Brain microvascular endothelial cell (primary cell): ENCODE results near the gene DENND4A.

Experiments
- DNase-seq: peaks from one replicate; pipeline ENCODE4 v3.0.0-alpha.2; 2020
- H3K27ac ChIP-seq: fragments of 250-450 bp; sonication (Bioruptor Pico); 2 replicates; pipeline ENCODE4 v1.5.1; 2020; ENCODE audit warnings: mild to moderate bottlenecking, moderate library complexity
- H3K27me3 ChIP-seq: fragments of 250-450 bp; sonication (Bioruptor Pico); replicated peaks from 2 replicates; pipeline ENCODE4 v1.5.1; 2020; ENCODE audit warnings: mild to moderate bottlenecking
- H3K36me3 ChIP-seq: fragments of 250-450 bp; sonication (Bioruptor Pico); replicated peaks from 2 replicates; pipeline ENCODE4 v1.5.1; 2020; ENCODE audit warnings: mild to moderate bottlenecking
- H3K4me3 ChIP-seq: 2 replicates; pipeline ENCODE4 v1.5.1; 2011; ENCODE audit warnings: low read depth, mild to moderate bottlenecking, control low read depth, low read length, moderate library complexity
- CTCF ChIP-seq: IDR thresholded peaks from 2 replicates; pipeline ENCODE4 v1.5.1; 2011; ENCODE audit warnings: low read depth, mild to moderate bottlenecking, moderate library complexity, low read length, control low read depth, inconsistent platforms; ENCODE audit errors: missing control alignments
- in situ Hi-C: cut with HindIII; loops from 2 replicates; pipeline ENCODE4 v1.10.0; 2017; ENCODE audit warnings: low sequenced_read_pairs, low pct_ligation_motif_present

DENND4A gene

GRCh38 chr15:65645392-65645791 is 146.7 kb downstream of the DENND4A start:
- in situ Hi-C loops: loop anchor here (25.0 kb wide), 1 partner anchor 217 kb away; the partner anchor contains the start of gene RAB11A

GRCh38 chr15:65644282-65644681 is 147.8 kb downstream of the DENND4A start:
- no peak overlapping the region for H3K4me3 ChIP-seq
- in situ Hi-C loops: loop anchor here (25.0 kb wide), 1 partner anchor 218 kb away; the partner anchor contains the start of gene RAB11A
- H3K27me3 ChIP-seq: no peaks in the 10 kb centered on the region

More at GRCh38 chr15:65645392-65645791, 146.7 kb downstream of the DENND4A start:
- Histone ChIP-seq H3K4me3 (no peak overlapping the region), H3K27me3 (no peaks in the 10 kb centered on the region), H3K27ac (no peak overlapping the region), H3K36me3 (no peaks in the 10 kb centered on the region)
- TF ChIP-seq CTCF: no peak
- DNase-seq: no peak

GRCh38 chr15:65642594-65642993 is 149.5 kb downstream of the DENND4A start:
- Histone ChIP-seq H3K27me3 (no peaks in the 10 kb centered on the region), H3K4me3 (no peak overlapping the region), H3K36me3 (no peaks in the 10 kb centered on the region), H3K27ac (no peak overlapping the region)
- DNase-seq: no peak
- in situ Hi-C loops: loop anchor here (25.0 kb wide), 1 partner anchor 220 kb away; the partner anchor contains the start of gene RAB11A
- no peak for TF ChIP-seq CTCF

More at GRCh38 chr15:65644282-65644681, 147.8 kb downstream of the DENND4A start:
- DNase-seq: no peak
- Histone ChIP-seq H3K36me3 (no peaks in the 10 kb centered on the region), H3K27ac (no peak overlapping the region)
- TF ChIP-seq CTCF: no peak

- H3K4me3 ChIP-seq: no peak overlapping the region
- no peak for TF ChIP-seq CTCF
- H3K27ac ChIP-seq: no peak overlapping the region
- H3K27me3 ChIP-seq: no peaks in the 10 kb centered on the region
- H3K36me3 ChIP-seq: no peaks in the 10 kb centered on the region
- in situ Hi-C loops: loop anchor here (25.0 kb wide), 1 partner anchor 220 kb away; the partner anchor contains the start of gene RAB11A
- DNase-seq: no peak
Observed at GRCh38 chr15:65641768-65642475, 150.2 kb downstream of the DENND4A start.

GRCh38 chr15:65639509-65639908 is 152.6 kb downstream of the DENND4A start:
- no peak for TF ChIP-seq CTCF
- DNase-seq: no peak
- Histone ChIP-seq H3K4me3 (no peak overlapping the region), H3K36me3 (no peaks in the 10 kb centered on the region), H3K27ac (no peak overlapping the region), H3K27me3 (no peaks in the 10 kb centered on the region)
- in situ Hi-C loops: loop anchor here (25.0 kb wide), 1 partner anchor 223 kb away; the partner anchor contains the start of gene RAB11A

GRCh38 chr15:65638681-65639089 is 153.4 kb downstream of the DENND4A start:
- in situ Hi-C loops: loop anchor here (25.0 kb wide), 1 partner anchor 224 kb away; the partner anchor contains the start of gene RAB11A
- H3K36me3 ChIP-seq: no peaks in the 10 kb centered on the region
- H3K27ac ChIP-seq: no peak overlapping the region
- H3K4me3 ChIP-seq: no peak overlapping the region
- peak; percentile 85 for TF ChIP-seq CTCF
- DNase-seq: peak; percentile 47
- H3K27me3 ChIP-seq: no peaks in the 10 kb centered on the region
